ENCODE results near the gene DBH. TPM values are rescaled to one million over a fixed set of nuclear protein-coding genes. Genes with fewer than 3 reads are reported as not detected.

Gene DBH
- total RNA-seq, 1 experiment from 2014 or later = not detected

DNA sequence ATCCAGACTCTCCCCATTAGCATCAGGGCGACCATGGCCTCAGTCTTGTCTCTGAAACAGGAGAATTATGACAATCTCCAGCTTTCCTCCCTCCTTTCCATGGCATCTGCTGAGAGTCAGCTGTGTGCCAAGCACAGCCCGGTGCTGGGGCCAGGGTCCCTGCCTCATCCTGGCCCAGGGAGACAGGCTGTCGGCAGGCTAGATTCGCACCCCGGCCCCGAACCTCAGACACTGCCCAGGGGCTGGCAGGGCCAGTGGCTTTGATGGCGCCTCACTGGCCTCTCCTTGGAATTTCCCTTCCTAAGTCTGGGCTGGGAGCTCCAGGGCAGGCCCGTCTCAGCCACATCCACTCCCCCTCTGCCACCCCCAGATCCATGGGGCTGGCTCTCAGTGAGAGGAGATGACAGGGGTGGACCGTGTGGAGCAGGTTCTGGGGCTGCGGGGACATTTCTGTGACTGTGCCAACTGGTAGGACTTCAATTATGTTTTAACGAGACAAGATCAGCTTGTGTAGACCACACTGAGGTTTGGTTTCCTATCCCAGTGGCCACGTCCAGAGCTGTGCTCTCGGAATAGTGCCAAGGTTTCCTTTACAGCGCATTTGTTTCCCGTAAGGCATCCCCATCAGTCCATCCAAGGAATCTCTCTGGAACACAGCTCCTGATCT is 42.4 kb upstream of the DBH start:
- H3K27ac ChIP-seq (ENCODE audit: low read depth, low read length) = no peak overlapping the region
- H3K4me3 ChIP-seq (replicated peaks in 1 of 2; ENCODE audit: low read depth in 1 of 2, low read length in 2 of 2) = no peak overlapping the region
- H3K27me3 ChIP-seq (ENCODE audit: insufficient read depth, low read length) = no peaks in the 10 kb centered on the region
- intact Hi-C loops (cut with micrococcal nuclease) = no loop called here
- H2AFZ ChIP-seq (ENCODE audit: low read depth, low read length, poor library complexity, severe bottlenecking) = no peak overlapping the region
- DNase-seq (ENCODE audit: low read depth, low spot score) (no peak), ATAC-seq (no peak)
- no peaks in the 10 kb centered on the region for H3K9me2 ChIP-seq (ENCODE audit: insufficient read depth)
- CTCF ChIA-PET = no interaction called here
- H3K4me2 ChIP-seq (ENCODE audit: low read length) = no peak overlapping the region
- POLR2A ChIA-PET = no interaction called here
- H3K9ac ChIP-seq (ENCODE audit: low read length) = no peak overlapping the region
- H3K36me3 ChIP-seq (ENCODE audit: control insufficient read depth in 1 of 2, insufficient read depth in 2 of 2, low read length in 2 of 2) = no peaks in the 10 kb centered on the region
- RAD21 ChIA-PET (ENCODE audit: low non-redundant PET in 1 of 2, low total read pairs in 2 of 2, uncharacterized antibody in 2 of 2, unreplicated experiment in 2 of 2) = no interaction called here
- H3K9me3 ChIP-seq (ENCODE audit: control insufficient read depth in 1 of 2, insufficient read depth in 1 of 2, low read depth in 1 of 2, low read length in 2 of 2) = peaks cover 7 to 10% of the 10 kb centered on the region in 2 experiments; a peak in 2 of 4 replicates
- no TSS peak for BruUV-seq (replicated peaks)
- no peaks in the 10 kb centered on the region for H4K20me1 ChIP-seq (ENCODE audit: insufficient read depth)
- peaks cover 3 to 18% of the 10 kb centered on the region in 2 experiments for H3K4me1 ChIP-seq (ENCODE audit: control insufficient read depth in 1 of 2, insufficient read depth in 2 of 2, low read length in 2 of 2)
- H3K79me2 ChIP-seq (ENCODE audit: insufficient read depth, low read length) = no peaks in the 10 kb centered on the region
- TF ChIP-seq POLR2AphosphoS5 (IDR thresholded peaks at IDR 0.05; ENCODE audit: low read depth, low read length) (no peak), SRF (IDR thresholded peaks at IDR 0.05; ENCODE audit: low read depth) (no peak)
- TF ChIP-seq, protein P1, sequence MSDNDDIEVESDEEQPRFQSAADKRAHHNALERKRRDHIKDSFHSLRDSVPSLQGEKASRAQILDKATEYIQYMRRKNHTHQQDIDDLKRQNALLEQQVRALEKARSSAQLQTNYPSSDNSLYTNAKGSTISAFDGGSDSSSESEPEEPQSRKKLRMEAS (IDR thresholded peaks at IDR 0.05) = no peak
- TF ChIP-seq, protein P2, sequence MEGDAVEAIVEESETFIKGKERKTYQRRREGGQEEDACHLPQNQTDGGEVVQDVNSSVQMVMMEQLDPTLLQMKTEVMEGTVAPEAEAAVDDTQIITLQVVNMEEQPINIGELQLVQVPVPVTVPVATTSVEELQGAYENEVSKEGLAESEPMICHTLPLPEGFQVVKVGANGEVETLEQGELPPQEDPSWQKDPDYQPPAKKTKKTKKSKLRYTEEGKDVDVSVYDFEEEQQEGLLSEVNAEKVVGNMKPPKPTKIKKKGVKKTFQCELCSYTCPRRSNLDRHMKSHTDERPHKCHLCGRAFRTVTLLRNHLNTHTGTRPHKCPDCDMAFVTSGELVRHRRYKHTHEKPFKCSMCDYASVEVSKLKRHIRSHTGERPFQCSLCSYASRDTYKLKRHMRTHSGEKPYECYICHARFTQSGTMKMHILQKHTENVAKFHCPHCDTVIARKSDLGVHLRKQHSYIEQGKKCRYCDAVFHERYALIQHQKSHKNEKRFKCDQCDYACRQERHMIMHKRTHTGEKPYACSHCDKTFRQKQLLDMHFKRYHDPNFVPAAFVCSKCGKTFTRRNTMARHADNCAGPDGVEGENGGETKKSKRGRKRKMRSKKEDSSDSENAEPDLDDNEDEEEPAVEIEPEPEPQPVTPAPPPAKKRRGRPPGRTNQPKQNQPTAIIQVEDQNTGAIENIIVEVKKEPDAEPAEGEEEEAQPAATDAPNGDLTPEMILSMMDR (IDR thresholded peaks at IDR 0.05 in 2 of 3, conservative IDR thresholded peaks at IDR 0.05 in 1 of 3; ENCODE audit: borderline replicate concordance in 1 of 3, insufficient read depth in 1 of 3, low read depth in 2 of 3, low read length in 2 of 3) = no peak
- TF ChIP-seq, protein P3, sequence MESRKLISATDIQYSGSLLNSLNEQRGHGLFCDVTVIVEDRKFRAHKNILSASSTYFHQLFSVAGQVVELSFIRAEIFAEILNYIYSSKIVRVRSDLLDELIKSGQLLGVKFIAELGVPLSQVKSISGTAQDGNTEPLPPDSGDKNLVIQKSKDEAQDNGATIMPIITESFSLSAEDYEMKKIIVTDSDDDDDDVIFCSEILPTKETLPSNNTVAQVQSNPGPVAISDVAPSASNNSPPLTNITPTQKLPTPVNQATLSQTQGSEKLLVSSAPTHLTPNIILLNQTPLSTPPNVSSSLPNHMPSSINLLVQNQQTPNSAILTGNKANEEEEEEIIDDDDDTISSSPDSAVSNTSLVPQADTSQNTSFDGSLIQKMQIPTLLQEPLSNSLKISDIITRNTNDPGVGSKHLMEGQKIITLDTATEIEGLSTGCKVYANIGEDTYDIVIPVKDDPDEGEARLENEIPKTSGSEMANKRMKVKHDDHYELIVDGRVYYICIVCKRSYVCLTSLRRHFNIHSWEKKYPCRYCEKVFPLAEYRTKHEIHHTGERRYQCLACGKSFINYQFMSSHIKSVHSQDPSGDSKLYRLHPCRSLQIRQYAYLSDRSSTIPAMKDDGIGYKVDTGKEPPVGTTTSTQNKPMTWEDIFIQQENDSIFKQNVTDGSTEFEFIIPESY (IDR thresholded peaks at IDR 0.05; ENCODE audit: extremely low read depth, insufficient replicate concordance, low read length) = no peak
